ENCODE data around the gene MRFAP1L1. TPM values are rescaled to one million over a fixed set of nuclear protein-coding genes. Genes with fewer than 3 reads are reported as not detected.
A peak's percentile ranks its signal among the peaks of the same experiment; 100 is the strongest.

Gene MRFAP1L1
- total and polyA plus RNA-seq, 7 experiments from 2014 or later: 24.8 to 160 (median 116) TPM

DNA sequence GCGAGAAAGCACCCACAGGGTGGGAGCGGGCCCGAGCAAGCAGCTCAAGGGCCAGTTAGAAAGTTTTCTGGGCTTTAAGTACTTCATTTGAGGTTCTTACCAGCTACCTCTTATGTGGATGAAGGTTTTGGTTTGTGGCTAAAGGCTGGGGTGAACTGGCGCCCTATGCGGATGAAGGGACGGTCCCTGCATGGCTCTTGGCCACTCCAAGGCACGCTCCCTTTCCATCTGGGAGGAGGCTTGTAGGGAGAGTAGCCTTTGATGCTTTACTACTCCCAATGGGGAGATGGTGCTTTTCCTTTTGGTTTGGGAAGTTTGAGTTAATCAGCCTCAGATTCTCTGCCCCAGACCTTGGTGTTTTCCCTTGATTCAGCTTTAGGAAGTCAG, 51.5 kb downstream of the MRFAP1L1 start:
- no peak overlapping the region for H3K27ac ChIP-seq (ENCODE audit: low read depth, low read length)
- Mint-ChIP-seq H3K4me3 (peak overlapping the region; percentile 58 to 81 (median 76)), H3K36me3 (peaks cover 0 to 6% (median 0%) of the 10 kb centered on the region in 5 donors), H3K4me1 (peaks cover 0 to 15% (median 10%) of the 10 kb centered on the region in 7 donors), H3K9me3 (peaks cover 0 to 6% (median 0%) of the 10 kb centered on the region in 11 donors), H3K27ac (peak overlapping the region in 7 of 9 donors; percentile 8 to 76 (median 28)), H3K27me3 (peaks cover 0 to 39% (median 0%) of the 10 kb centered on the region in 5 donors)
- H3K27me3 ChIP-seq (ENCODE audit: control insufficient read depth in 2 of 2, insufficient read depth in 2 of 2, low read length in 2 of 2): peaks cover 0 to 2% of the 10 kb centered on the region in 2 donors
- peaks cover 4 to 5% of the 10 kb centered on the region in 2 donors for H3K4me1 ChIP-seq (ENCODE audit: control insufficient read depth in 2 of 2, insufficient read depth in 2 of 2, low read length in 2 of 2)
- DNase-seq: no peak
- ChIA-PET CTCF (interaction anchor here (1.1 kb wide), 1 partner anchor 18 kb away, joined by 3 read pairs; no protein-coding TSS in a partner anchor), POLR2A (interaction anchor here (0.6 to 6.6 kb wide), 10 partner anchors 9 to 56 kb away, joined by 3 to 90 read pairs (median 4); partner anchors contain the start of gene MRFAP1)
- no peaks in the 10 kb centered on the region for H3K9me3 ChIP-seq (ENCODE audit: control insufficient read depth in 2 of 3, low read length in 3 of 3)
- H3K36me3 ChIP-seq (ENCODE audit: control insufficient read depth in 2 of 3, insufficient read depth in 3 of 3, low read length in 3 of 3): no peaks in the 10 kb centered on the region
- ATAC-seq: no peak
- H3K4me3 ChIP-seq (ENCODE audit: low read length): peak overlapping the region; percentile 51
- intact Hi-C loops (cut with micrococcal nuclease): loop anchor here in 1 of 2 donors (1.0 kb wide), 1 partner anchor 18 kb away; the partner anchor contains the start of gene MRFAP1

Other genes starting within 250 kb of the MRFAP1L1 start
- not detected for gene PPP2R2C, start 237.3 kb downstream of the MRFAP1L1 start, total RNA-seq
- not detected for gene PPP2R2C, start 237.3 kb downstream of the MRFAP1L1 start, polyA plus RNA-seq
- gene MAN2B2, start 134.7 kb downstream of the MRFAP1L1 start, total RNA-seq: 10 to 100 TPM; 28.7 to 56.2 (median 39.4) TPM
- 10 to 100 TPM; 10.5 to 31.4 TPM for gene MAN2B2, start 134.7 kb downstream of the MRFAP1L1 start, polyA plus RNA-seq
- 100 to 1,000 TPM; 120 to 187 (median 139) TPM for gene MRFAP1, start 69.2 kb downstream of the MRFAP1L1 start, total RNA-seq
- gene MRFAP1, start 69.2 kb downstream of the MRFAP1L1 start, polyA plus RNA-seq: 100 to 1,000 TPM; 180 to 199 TPM
- 10 to 100 TPM in 2 of 5 experiments, 1 to 10 TPM in 1, under 1 TPM in 1, not detected in 1; 0.65 to 15.7 (median 8.0) TPM for gene S100P, start 16.0 kb downstream of the MRFAP1L1 start, total RNA-seq
- not detected for gene S100P, start 16.0 kb downstream of the MRFAP1L1 start, polyA plus RNA-seq
- 10 to 100 TPM; 18.7 to 45.9 (median 25.0) TPM for gene BLOC1S4, start 6.3 kb upstream of the MRFAP1L1 start, total RNA-seq
- gene BLOC1S4, start 6.3 kb upstream of the MRFAP1L1 start, polyA plus RNA-seq: 10 to 100 TPM; 69.6 to 80.3 TPM
- gene KIAA0232, start 72.9 kb upstream of the MRFAP1L1 start, total RNA-seq: 10 to 100 TPM; 15.7 to 24.2 (median 19.8) TPM
- 10 to 100 TPM; 12.0 to 13.3 TPM for gene KIAA0232, start 72.9 kb upstream of the MRFAP1L1 start, polyA plus RNA-seq
- 10 to 100 TPM; 42.9 to 72.2 (median 58.3) TPM for gene TBC1D14, start 200.0 kb upstream of the MRFAP1L1 start, total RNA-seq
- gene TBC1D14, start 200.0 kb upstream of the MRFAP1L1 start, polyA plus RNA-seq: 10 to 100 TPM; 34.4 to 53.5 TPM